PC-3 (cell line): ENCODE data around the gene GALNT1. TPM values are rescaled to one million over a fixed set of nuclear protein-coding genes. Genes with fewer than 3 reads are reported as not detected.

Experiments used
- ATAC-seq: fragments of 200-7000 bp; cut with Tn5 transposase; 2 replicates; pipeline ENCODE4 v1.9.1; 2020; ENCODE audit warnings: mild to moderate bottlenecking, moderate library complexity
- BruUV-seq: library from RNA; stranded (reverse); fragments of 400-500 nt; replicated peaks from 2 replicates; lab custom pipeline; 2021; lab: Mats Ljungman, UMichigan
- CTCF ChIA-PET: fragments of 300-600 bp; sonication (Branson Sonifier 250); formaldehyde crosslinking; loops from one replicate; lab custom pipeline; 2022; ENCODE audit warnings: antibody characterized with exemption; lab: Charles Lee
- POLR2A ChIA-PET: fragments of 300-600 bp; sonication (Branson Sonifier 250); formaldehyde crosslinking; loops from one replicate; lab custom pipeline; 2022; ENCODE audit warnings: antibody characterized with exemption; ENCODE audit not compliant: unreplicated experiment; lab: Charles Lee
- DNase-seq: peaks from one replicate; pipeline ENCODE4 v3.0.0-alpha.2; 2015
- H2AFZ ChIP-seq: fragments of 300-600 bp; sonication (generic); 2 replicates; pipeline ENCODE4 v1.6.0; 2016; ENCODE audit warnings: antibody characterized with exemption, low read length
- H3F3A ChIP-seq: fragments of 300-600 bp; sonication (generic); one replicate; pipeline ENCODE4 v1.6.0; 2017; ENCODE audit warnings: antibody characterized with exemption, low read length, control low read depth, mild to moderate bottlenecking; ENCODE audit not compliant: unreplicated experiment
- H3K27ac ChIP-seq: fragments of 300-600 bp; sonication (generic); 2 replicates; pipeline ENCODE4 v1.5.1; 2016; ENCODE audit warnings: mild to moderate bottlenecking, low read length
- H3K27me3 ChIP-seq: fragments of 300-600 bp; sonication (generic); 2 replicates; pipeline ENCODE4 v1.6.1; 2016; ENCODE audit warnings: low read length, mixed read lengths
- H3K36me3 ChIP-seq: fragments of 300-600 bp; sonication (generic); 2 replicates; pipeline ENCODE4 v1.6.1; 2016; ENCODE audit warnings: low read depth, mixed run types, low read length, mixed read lengths
- H3K4me1 ChIP-seq: fragments of 300-600 bp; sonication (generic); 2 replicates; pipeline ENCODE4 v1.5.1; 2016; ENCODE audit warnings: low read length; ENCODE audit not compliant: insufficient read depth
- H3K4me2 ChIP-seq: fragments of 300-600 bp; sonication (generic); 2 replicates; pipeline ENCODE4 v1.6.0; 2016; ENCODE audit warnings: low read length
- H3K4me3 ChIP-seq: fragments of 300-600 bp; sonication (generic); 2 replicates; pipeline ENCODE4 v1.5.1; 2016; ENCODE audit warnings: mild to moderate bottlenecking, low read length, mixed read lengths
- H3K79me2 ChIP-seq: fragments of 300-600 bp; sonication (generic); 2 replicates; pipeline ENCODE4 v1.6.1; 2017; ENCODE audit warnings: low read length, mixed read lengths
- H3K9ac ChIP-seq: fragments of 300-600 bp; sonication (generic); 2 replicates; pipeline ENCODE4 v1.6.0; 2016; ENCODE audit warnings: mild to moderate bottlenecking, low read length
- H3K9me2 ChIP-seq: fragments of 300-600 bp; sonication (generic); replicated peaks from 2 replicates; pipeline ENCODE4 v1.6.1; 2016; ENCODE audit warnings: mixed run types, low read length, mixed read lengths
- H3K9me3 ChIP-seq: fragments of 300-600 bp; sonication (generic); 2 replicates; pipeline ENCODE4 v1.6.1; 2016; ENCODE audit warnings: low read length, mixed read lengths
- H4K20me1 ChIP-seq: fragments of 300-600 bp; sonication (generic); 2 replicates; pipeline ENCODE4 v1.6.1; 2016; ENCODE audit warnings: low read length, mixed read lengths
- CTCF ChIP-seq: fragments of 300-600 bp; sonication (generic); conservative IDR thresholded peaks from 2 replicates; pipeline ENCODE4 v1.5.1; 2017; ENCODE audit warnings: antibody characterized with exemption, low read depth, mild to moderate bottlenecking, low read length
- EZH2 ChIP-seq: fragments of 300-600 bp; sonication (generic); IDR thresholded peaks from one replicate; pipeline ENCODE4 v1.6.1; 2017; ENCODE audit warnings: antibody characterized with exemption, mild to moderate bottlenecking, low read length; ENCODE audit not compliant: unreplicated experiment
- EZH2phosphoT487 ChIP-seq: fragments of 300-600 bp; sonication (generic); IDR thresholded peaks from 2 replicates; pipeline ENCODE4 v1.6.1; 2018; ENCODE audit warnings: mild to moderate bottlenecking, antibody characterized with exemption, low read length, borderline replicate concordance
- intact Hi-C: fragments of 100-400 bp; cut with micrococcal nuclease; formaldehyde crosslinking; loops from 2 replicates; pipeline ENCODE4 v1.9.0; 2023
- total RNA-seq: library from RNA; depleted of rRNA; stranded (reverse); fragments of >200 nt; gene quantifications from 2 replicates; pipeline ENCODE4 v1.2.3, GENCODE V29; 2014

The GALNT1 gene
- total RNA-seq, 1 experiment from 2014 or later: 25.0 TPM

- Histone ChIP-seq H2AFZ (no peak overlapping the region), H4K20me1 (no peaks in the 10 kb centered on the region), H3K79me2 (peaks cover 4% of the 10 kb centered on the region), H3K9me2 (no peaks in the 10 kb centered on the region), H3K36me3 (no peaks in the 10 kb centered on the region), H3K4me3 (no peak overlapping the region), H3K27ac (no peak overlapping the region), H3K4me1 (no peaks in the 10 kb centered on the region), H3F3A (no peaks in the 10 kb centered on the region), H3K27me3 (no peaks in the 10 kb centered on the region), H3K4me2 (no peak overlapping the region), H3K9me3 (no peaks in the 10 kb centered on the region), H3K9ac (no peak overlapping the region)
- no TSS peak for BruUV-seq
- ChIA-PET POLR2A (no interaction called here), CTCF (no interaction called here)
- TF ChIP-seq CTCF: no peak
- no peak for TF ChIP-seq EZH2phosphoT487
- TF ChIP-seq EZH2: no peak
- intact Hi-C loops: loop anchor here (10.0 kb wide), 1 partner anchor 62 kb away; no protein-coding TSS in a partner anchor
- DNase-seq (no peak), ATAC-seq (no peak)
Observed at GRCh38 chr18:35577045-35577848, 4.3 kb upstream of the GALNT1 start.

GRCh38 chr18:35578481-35578880 lies 3.1 kb upstream of the GALNT1 start:
- ChIA-PET POLR2A (no interaction called here), CTCF (no interaction called here)
- ATAC-seq (no peak), DNase-seq (no peak)
- Histone ChIP-seq H2AFZ (no peak overlapping the region), H3K27me3 (no peaks in the 10 kb centered on the region), H3K4me3 (no peak overlapping the region), H3K79me2 (peaks cover 16% of the 10 kb centered on the region), H4K20me1 (no peaks in the 10 kb centered on the region), H3K4me2 (no peak overlapping the region), H3K4me1 (peaks cover 10% of the 10 kb centered on the region), H3F3A (no peaks in the 10 kb centered on the region), H3K9me3 (no peaks in the 10 kb centered on the region), H3K36me3 (no peaks in the 10 kb centered on the region), H3K9ac (no peak overlapping the region), H3K9me2 (no peaks in the 10 kb centered on the region), H3K27ac (no peak overlapping the region)
- intact Hi-C loops: loop anchor here (10.0 kb wide), 1 partner anchor 64 kb away; no protein-coding TSS in a partner anchor
- BruUV-seq: no TSS peak
- TF ChIP-seq CTCF: no peak
- no peak for TF ChIP-seq EZH2
- no peak for TF ChIP-seq EZH2phosphoT487

- CTCF ChIA-PET: no interaction called here
- Histone ChIP-seq H3K9me2 (no peaks in the 10 kb centered on the region), H3K4me2 (no peak overlapping the region), H2AFZ (no peak overlapping the region), H3K9ac (no peak overlapping the region), H3F3A (no peaks in the 10 kb centered on the region), H3K4me3 (no peak overlapping the region), H4K20me1 (no peaks in the 10 kb centered on the region), H3K36me3 (no peaks in the 10 kb centered on the region), H3K9me3 (no peaks in the 10 kb centered on the region), H3K27me3 (no peaks in the 10 kb centered on the region), H3K4me1 (peaks cover 11% of the 10 kb centered on the region), H3K27ac (no peak overlapping the region), H3K79me2 (peaks cover 21% of the 10 kb centered on the region)
- DNase-seq (no peak), ATAC-seq (no peak)
- POLR2A ChIA-PET: no interaction called here
- no TSS peak for BruUV-seq
- TF ChIP-seq EZH2 (no peak), EZH2phosphoT487 (no peak), CTCF (no peak)
- intact Hi-C loops: loop anchor here (10.0 kb wide), 1 partner anchor 64 kb away; no protein-coding TSS in a partner anchor
Observed at GRCh38 chr18:35578936-35579335, 2.6 kb upstream of the GALNT1 start.
